Mesenchymal stem cell (in vitro differentiated cells and primary cell): ENCODE measurements around the gene TMEM187. TPM values are rescaled to one million over a fixed set of nuclear protein-coding genes. Genes with fewer than 3 reads are reported as not detected.

Experiments
- DNase-seq: peaks from one replicate; pipeline ENCODE4 v3.0.0-alpha.2; 2013
- H2AFZ ChIP-seq: one replicate; pipeline ENCODE4 v1.6.1; 2013; ENCODE audit warnings: low read depth, mild to moderate bottlenecking, control low read depth, inconsistent platforms, low read length, moderate library complexity
- H2AK5ac ChIP-seq: 2 replicates; pipeline ENCODE4 v1.6.1; 2013; ENCODE audit warnings: low read length, moderate library complexity, mild to moderate bottlenecking, inconsistent platforms; ENCODE audit not compliant: severe bottlenecking
- H2BK120ac ChIP-seq: one replicate; pipeline ENCODE4 v1.6.1; 2013; ENCODE audit warnings: low read depth, mild to moderate bottlenecking, inconsistent platforms, low read length, moderate library complexity
- H2BK12ac ChIP-seq, 2 experiments: one replicate each; pipeline ENCODE4 v1.6.1; 2013; ENCODE audit warnings: inconsistent platforms in 2 of 2, low read length in 2 of 2, mild to moderate bottlenecking in 2 of 2, moderate library complexity in 2 of 2, control low read depth in 1 of 2
- H2BK15ac ChIP-seq: one replicate; pipeline ENCODE4 v1.6.1; 2013; ENCODE audit warnings: mild to moderate bottlenecking, low read depth, inconsistent platforms; ENCODE audit not compliant: poor library complexity, severe bottlenecking
- H2BK5ac ChIP-seq: 2 replicates; pipeline ENCODE4 v1.6.1; 2013; ENCODE audit warnings: low read depth, mild to moderate bottlenecking, low read length, control low read depth, inconsistent platforms; ENCODE audit not compliant: poor library complexity, severe bottlenecking
- H3K14ac ChIP-seq, 2 experiments: one replicate each; pipeline ENCODE4 v1.6.1; 2013; ENCODE audit warnings: inconsistent platforms in 2 of 2, low read length in 2 of 2, control low read depth in 1 of 2, mild to moderate bottlenecking in 1 of 2, moderate library complexity in 1 of 2
- H3K18ac ChIP-seq, 2 experiments: one replicate each; pipeline ENCODE4 v1.6.1; 2013; ENCODE audit warnings: inconsistent platforms in 2 of 2, low read length in 2 of 2, control low read depth in 1 of 2, low read depth in 1 of 2, mild to moderate bottlenecking in 1 of 2
- H3K23ac ChIP-seq, 2 experiments: one replicate each; pipeline ENCODE4 v1.6.1; 2013; ENCODE audit warnings: inconsistent platforms in 2 of 2, low read length in 2 of 2, mild to moderate bottlenecking in 2 of 2, moderate library complexity in 2 of 2, control low read depth in 1 of 2
- H3K27ac ChIP-seq: 2 replicates; pipeline ENCODE4 v1.5.1; 2013; ENCODE audit warnings: mild to moderate bottlenecking, moderate library complexity, low read length, control low read depth, inconsistent platforms; ENCODE audit not compliant: poor library complexity, severe bottlenecking
- H3K27me3 ChIP-seq, 2 experiments: 2 replicates each; pipeline versions ENCODE4 v1.6.1 to v1.7.0; 2013; ENCODE audit warnings: low read length in 2 of 2, mild to moderate bottlenecking in 2 of 2, moderate library complexity in 2 of 2, control low read depth in 1 of 2, inconsistent platforms in 1 of 2; ENCODE audit not compliant: control insufficient read depth in 1 of 2, insufficient read depth in 1 of 2
- H3K36me3 ChIP-seq, 2 experiments: 2 replicates each; pipeline versions ENCODE4 v1.6.1 to v1.7.0; 2013; ENCODE audit warnings: low read length in 2 of 2, control low read depth in 1 of 2, inconsistent platforms in 1 of 2, low read depth in 1 of 2, mild to moderate bottlenecking in 1 of 2; ENCODE audit not compliant: insufficient read depth in 2 of 2, control insufficient read depth in 1 of 2
- H3K4ac ChIP-seq, 2 experiments: one replicate each; pipeline ENCODE4 v1.6.1; 2013; ENCODE audit warnings: inconsistent platforms in 2 of 2, low read length in 2 of 2, mild to moderate bottlenecking in 2 of 2, moderate library complexity in 2 of 2, control low read depth in 1 of 2, low read depth in 1 of 2
- H3K4me1 ChIP-seq: 2 replicates; pipeline ENCODE4 v1.6.1; 2013; ENCODE audit warnings: low read depth, low read length, control low read depth; ENCODE audit not compliant: control insufficient read depth, insufficient read depth
- H3K4me2 ChIP-seq: 2 replicates; pipeline ENCODE4 v1.6.1; 2013; ENCODE audit warnings: low read length, mild to moderate bottlenecking, inconsistent platforms; ENCODE audit not compliant: poor library complexity, severe bottlenecking
- H3K4me3 ChIP-seq, 2 experiments: 2 replicates each; pipeline versions ENCODE4 v1.5.1 to v1.7.0; 2013; ENCODE audit warnings: low read length in 2 of 2, mild to moderate bottlenecking in 2 of 2, control low read depth in 1 of 2, low read depth in 1 of 2; ENCODE audit not compliant: insufficient read depth in 1 of 2
- H3K79me1 ChIP-seq: replicated peaks from 2 replicates; pipeline ENCODE4 v1.6.1; 2013; ENCODE audit warnings: mild to moderate bottlenecking, control low read depth, low read length, inconsistent platforms; ENCODE audit not compliant: poor library complexity, severe bottlenecking
- H3K9ac ChIP-seq: 2 replicates; pipeline ENCODE4 v1.7.0; 2013; ENCODE audit warnings: mild to moderate bottlenecking, low read length, moderate library complexity
- H3K9me3 ChIP-seq: 2 replicates; pipeline ENCODE4 v1.7.0; 2013; ENCODE audit warnings: mild to moderate bottlenecking, low read length; ENCODE audit not compliant: control insufficient read depth
- H4K8ac ChIP-seq: one replicate; pipeline ENCODE4 v1.6.1; 2013; ENCODE audit warnings: inconsistent platforms, mild to moderate bottlenecking, low read length, moderate library complexity
- H4K91ac ChIP-seq: one replicate; pipeline ENCODE4 v1.6.1; 2013; ENCODE audit warnings: mild to moderate bottlenecking, low read length, inconsistent platforms
- WGBS: methylation state at CpG from one replicate; pipeline ENCODE4 v1.1.7; 2013; ENCODE audit warnings: mixed read lengths; 5-methylcytosine and 5-hydroxymethylcytosine counted together
- polyA plus RNA-seq, 2 experiments: library from polyadenylated mRNA; stranded (reverse); fragments of 200-250 nt; gene quantifications; one replicate each; pipeline ENCODE4 v1.2.3, GENCODE V29; 2013

The TMEM187 gene, protein sequence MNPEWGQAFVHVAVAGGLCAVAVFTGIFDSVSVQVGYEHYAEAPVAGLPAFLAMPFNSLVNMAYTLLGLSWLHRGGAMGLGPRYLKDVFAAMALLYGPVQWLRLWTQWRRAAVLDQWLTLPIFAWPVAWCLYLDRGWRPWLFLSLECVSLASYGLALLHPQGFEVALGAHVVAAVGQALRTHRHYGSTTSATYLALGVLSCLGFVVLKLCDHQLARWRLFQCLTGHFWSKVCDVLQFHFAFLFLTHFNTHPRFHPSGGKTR
- polyA plus RNA-seq (2013, experiment 1 of 2): 5.8 TPM
- 5.5 TPM for polyA plus RNA-seq (2013, experiment 2 of 2)

DNA sequence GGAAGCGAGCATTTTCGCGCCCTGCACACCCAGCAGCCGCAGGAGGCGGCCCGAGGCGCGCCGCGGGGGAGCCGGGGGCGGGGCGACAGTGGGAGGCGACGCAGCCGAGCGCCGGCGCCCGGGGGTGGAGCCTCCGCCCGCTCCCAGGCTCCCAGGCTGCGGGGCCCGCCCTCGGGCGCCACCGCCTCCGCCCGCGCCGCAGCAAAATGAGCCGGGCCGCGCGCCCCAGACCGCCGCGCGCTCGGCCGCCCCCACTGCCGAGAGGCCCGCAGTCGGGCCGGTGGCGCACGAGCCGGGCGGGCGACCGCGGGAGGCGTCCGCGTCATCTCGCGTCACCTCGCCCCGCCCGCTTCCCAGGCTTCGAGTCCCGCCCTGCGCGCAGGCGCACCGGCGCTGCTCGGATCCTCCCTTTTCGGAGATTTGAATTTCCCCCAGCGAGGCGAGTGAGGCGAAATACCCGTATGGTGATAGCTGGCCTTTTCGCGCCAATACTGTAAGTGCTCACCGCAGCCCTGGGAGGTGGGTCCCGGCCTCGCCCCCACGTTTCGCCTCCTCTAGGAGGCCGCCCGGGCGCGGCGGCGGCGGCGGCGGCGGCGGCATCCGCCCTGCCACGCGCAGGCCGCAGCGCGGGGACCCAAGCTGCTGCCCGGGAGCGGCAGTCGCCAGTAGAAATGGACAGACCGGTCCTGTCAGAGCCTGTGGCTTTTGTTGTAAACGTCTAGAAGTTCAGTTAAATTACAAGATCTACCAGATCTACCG lies at the start of gene TMEM187:
TSS of gene TMEM187 (plus strand) at position 387 of the 759 bp plus-strand sequence. CDS start 9,309 bp downstream, outside the sequence.
- Histone ChIP-seq H4K8ac (peak within 1 kb of the TSS; percentile 96), H3K79me1 (no peaks in the 10 kb centered on the region), H2BK12ac (peak within 1 kb of the TSS in 1 of 2 experiments; percentile 21), H3K4me3 (peak within 1 kb of the TSS; percentile 87 to 99), H3K18ac (peak within 1 kb of the TSS; percentile 91 to 96), H4K91ac (peak within 1 kb of the TSS; percentile 99), H3K27me3 (no peaks in the 10 kb centered on the region), H3K36me3 (peaks cover 0 to 9% of the 10 kb centered on the region in 2 experiments), H2BK5ac (peak within 1 kb of the TSS; percentile 92), H3K9ac (peak within 1 kb of the TSS; percentile 98), H2BK15ac (peak within 1 kb of the TSS; percentile 67), H3K27ac (peak within 1 kb of the TSS; percentile 99), H3K14ac (peak within 1 kb of the TSS in 1 of 2 experiments; percentile 87), H2BK120ac (peak within 1 kb of the TSS; percentile 68), H3K9me3 (no peaks in the 10 kb centered on the region), H3K4ac (peak within 1 kb of the TSS; percentile 97 to 100), H3K23ac (peak within 1 kb of the TSS in 1 of 2 experiments; percentile 89), H2AK5ac (no peak within 1 kb of the TSS), H3K4me1 (peaks cover 22% of the 10 kb centered on the region), H2AFZ (peak within 1 kb of the TSS; percentile 42), H3K4me2 (peak within 1 kb of the TSS; percentile 54)
- peak; percentile 85 for DNase-seq
- 0% methylated on average over 62 of the region's 103 CpGs for WGBS

DNA sequence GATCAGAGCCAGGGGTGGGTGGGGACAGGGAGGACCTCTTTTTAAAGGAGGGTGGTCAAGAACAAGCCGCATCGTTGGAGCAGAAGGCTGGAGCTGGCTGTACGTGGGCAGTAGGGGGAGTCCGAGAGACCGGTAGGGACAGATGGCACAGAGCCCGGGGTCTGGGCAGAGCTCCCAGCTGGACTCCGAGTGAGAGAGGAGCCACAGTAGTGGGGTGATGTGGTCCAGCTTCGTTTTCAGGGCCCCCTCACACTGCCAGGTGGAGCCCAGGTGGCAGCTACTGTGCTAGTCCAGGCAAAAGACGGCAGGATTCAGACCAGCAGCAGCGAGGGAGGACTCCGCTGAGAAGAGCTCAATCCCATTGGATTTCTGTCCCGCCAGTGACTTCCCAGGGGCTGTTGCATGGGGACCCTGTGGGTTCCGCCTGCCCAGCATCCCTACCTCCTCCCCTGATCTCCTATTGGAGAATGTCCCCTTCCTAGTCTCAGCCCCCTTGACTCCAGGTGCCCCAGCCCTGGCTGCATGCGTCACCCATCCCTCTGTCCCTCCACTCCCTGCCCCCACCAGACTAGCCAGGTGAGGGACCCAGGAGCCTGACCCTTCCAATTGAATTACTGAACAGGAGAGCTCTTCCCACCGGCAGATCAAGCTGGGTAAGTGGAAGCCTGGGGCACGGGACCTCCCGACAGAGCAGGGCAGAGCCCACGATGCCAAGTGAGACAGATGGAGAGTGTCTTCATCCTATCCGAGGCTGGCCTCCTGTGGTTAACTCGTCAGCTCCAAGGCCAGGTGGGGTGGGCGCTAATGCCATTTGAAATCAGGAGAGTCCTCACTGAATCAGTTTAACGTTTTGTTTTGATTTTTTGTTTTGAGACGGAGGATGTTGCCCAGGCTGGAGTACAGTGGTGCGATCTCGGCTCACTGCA lies 49.4 kb upstream of the TMEM187 start:
- Histone ChIP-seq H2AFZ (no peak overlapping the region), H3K4me2 (no peak overlapping the region), H3K4ac (no peak overlapping the region), H2BK15ac (no peak overlapping the region), H4K8ac (no peak overlapping the region), H3K4me1 (peaks cover 19% of the 10 kb centered on the region), H3K18ac (no peak overlapping the region), H3K27me3 (peaks cover 0 to 67% of the 10 kb centered on the region in 2 experiments), H3K23ac (no peak overlapping the region), H2AK5ac (no peak overlapping the region), H3K27ac (no peak overlapping the region), H3K9me3 (no peaks in the 10 kb centered on the region), H3K9ac (no peak overlapping the region), H4K91ac (no peak overlapping the region), H3K14ac (no peak overlapping the region), H3K79me1 (no peaks in the 10 kb centered on the region), H3K36me3 (no peaks in the 10 kb centered on the region), H2BK120ac (no peak overlapping the region), H2BK12ac (no peak overlapping the region), H3K4me3 (no peak overlapping the region), H2BK5ac (no peak overlapping the region)
- DNase-seq: no peak
- whole genome bisulfite sequencing: 94% methylated on average over 21 of the region's 25 CpGs

GRCh38 chrX:153924149-153924861 lies 48.2 kb upstream of the TMEM187 start:
- H3K23ac ChIP-seq: no peak overlapping the region
- peaks cover 1 to 3% of the 10 kb centered on the region in 2 experiments for H3K36me3 ChIP-seq
- H3K79me1 ChIP-seq: no peaks in the 10 kb centered on the region
- H3K9me3 ChIP-seq: no peaks in the 10 kb centered on the region
- peak; percentile 61 for DNase-seq
- WGBS: 69% methylated on average over 11 of the region's 14 CpGs
- H2BK12ac ChIP-seq: no peak overlapping the region
- no peak overlapping the region for H3K4me2 ChIP-seq
- H3K27ac ChIP-seq: no peak overlapping the region
- H2BK15ac ChIP-seq: no peak overlapping the region
- H2BK5ac ChIP-seq: no peak overlapping the region
- peak overlapping the region; percentile 60 for H4K8ac ChIP-seq
- H2BK120ac ChIP-seq: no peak overlapping the region
- no peak overlapping the region for H3K18ac ChIP-seq
- no peak overlapping the region for H3K14ac ChIP-seq
- H3K27me3 ChIP-seq: peaks cover 0 to 56% of the 10 kb centered on the region in 2 experiments
- no peak overlapping the region for H4K91ac ChIP-seq
- no peak overlapping the region for H2AFZ ChIP-seq
- H2AK5ac ChIP-seq: no peak overlapping the region
- peaks cover 21% of the 10 kb centered on the region for H3K4me1 ChIP-seq
- no peak overlapping the region for H3K4me3 ChIP-seq
- no peak overlapping the region for H3K9ac ChIP-seq
- H3K4ac ChIP-seq: no peak overlapping the region
